CD14-positive monocyte (primary cell): ENCODE data around the gene MAPRE2. TPM values are rescaled to one million over a fixed set of nuclear protein-coding genes. Genes with fewer than 3 reads are reported as not detected.

Experiments used
- DNase-seq, 3 donors: peaks; one replicate each; pipeline ENCODE4 v3.0.0-alpha.2; 2011 to 2022
- H2AFZ ChIP-seq: 2 replicates; pipeline ENCODE4 v1.6.0; 2012; ENCODE audit warnings: mild to moderate bottlenecking, low read depth, low read length, inconsistent platforms; ENCODE audit not compliant: insufficient read depth, poor library complexity, severe bottlenecking
- H3K27ac ChIP-seq, 2 donors: 1 replicate in 1 of 2; 2 replicates in 1 of 2; pipeline ENCODE4 v1.5.1; 2012 to 2013; ENCODE audit warnings: low read length in 2 of 2, control low read depth in 1 of 2, inconsistent platforms in 1 of 2, low read depth in 1 of 2, mild to moderate bottlenecking in 1 of 2
- H3K27me3 ChIP-seq, 2 donors: one replicate each; pipeline versions ENCODE4 v1.6.0 to v1.6.1; 2011 to 2013; ENCODE audit warnings: low read length in 2 of 2; ENCODE audit not compliant: control insufficient read depth in 2 of 2, insufficient read depth in 2 of 2
- H3K36me3 ChIP-seq, 2 donors: replicated peaks in 1 of 2; 1 replicate in 1 of 2; 2 replicates in 1 of 2; pipeline versions ENCODE4 v1.5.1 to v1.6.1; 2012 to 2013; ENCODE audit warnings: low read length in 2 of 2, control low read depth in 1 of 2, inconsistent platforms in 1 of 2, mild to moderate bottlenecking in 1 of 2; ENCODE audit not compliant: insufficient read depth in 2 of 2, control insufficient read depth in 1 of 2
- H3K4me1 ChIP-seq, 2 donors: 1 replicate in 1 of 2; 2 replicates in 1 of 2; pipeline versions ENCODE4 v1.5.1 to v1.6.1; 2012 to 2013; ENCODE audit warnings: low read length in 2 of 2, control low read depth in 1 of 2, inconsistent platforms in 1 of 2, mild to moderate bottlenecking in 1 of 2, moderate library complexity in 1 of 2; ENCODE audit not compliant: insufficient read depth in 2 of 2, control insufficient read depth in 1 of 2
- H3K4me2 ChIP-seq: replicated peaks from 2 replicates; pipeline ENCODE3; 2012; ENCODE audit warnings: low read length, moderate library complexity, mild to moderate bottlenecking; ENCODE audit not compliant: poor library complexity, severe bottlenecking; ENCODE audit errors: extremely low read depth
- H3K4me3 ChIP-seq, 3 experiments: fragments of 200-600 bp in 1 of 3; sonication (generic) in 1 of 3; replicated peaks in 1 of 3; 1 replicate in 2 of 3; 2 replicates in 1 of 3; pipeline ENCODE4 v1.5.1; 2011 to 2013; ENCODE audit warnings: low read length in 3 of 3, mild to moderate bottlenecking in 3 of 3, control low read depth in 2 of 3, low read depth in 2 of 3, inconsistent platforms in 1 of 3, moderate library complexity in 1 of 3
- H3K79me2 ChIP-seq: 2 replicates; pipeline ENCODE4 v1.6.0; 2012; ENCODE audit warnings: mild to moderate bottlenecking, control low read depth, inconsistent platforms, low read length, moderate library complexity; ENCODE audit not compliant: insufficient read depth
- H3K9ac ChIP-seq: 2 replicates; pipeline ENCODE4 v1.6.0; 2017; ENCODE audit warnings: low read length, mild to moderate bottlenecking; ENCODE audit not compliant: insufficient read depth, poor library complexity, severe bottlenecking
- H3K9me3 ChIP-seq, 2 donors: replicated peaks in 1 of 2; 1 replicate in 1 of 2; 2 replicates in 1 of 2; pipeline versions ENCODE4 v1.5.1 to v1.6.1; 2012 to 2013; ENCODE audit warnings: low read length in 2 of 2, control low read depth in 1 of 2; ENCODE audit not compliant: control insufficient read depth in 1 of 2, insufficient read depth in 1 of 2
- H4K20me1 ChIP-seq: 2 replicates; pipeline ENCODE4 v1.6.0; 2012; ENCODE audit warnings: mild to moderate bottlenecking, low read length, control low read depth, moderate library complexity; ENCODE audit not compliant: insufficient read depth
- H3K27ac Mint-ChIP-seq, 7 donors: one replicate each; pipeline ENCODE4 v1.8.0; 2020; ENCODE audit warnings: mild to moderate bottlenecking in 7 of 7, mixed read lengths in 7 of 7, moderate library complexity in 6 of 7, inconsistent platforms in 2 of 7
- H3K27me3 Mint-ChIP-seq, 3 donors: one replicate each; pipeline ENCODE4 v1.8.0; 2021 to 2022; ENCODE audit warnings: low read depth in 3 of 3, mild to moderate bottlenecking in 3 of 3, mixed read lengths in 3 of 3, moderate library complexity in 3 of 3, inconsistent platforms in 1 of 3
- H3K36me3 Mint-ChIP-seq, 2 donors: one replicate each; pipeline ENCODE4 v1.8.0; 2020; ENCODE audit warnings: mixed read lengths in 2 of 2, inconsistent platforms in 1 of 2, mild to moderate bottlenecking in 1 of 2
- H3K4me1 Mint-ChIP-seq: one replicate; pipeline ENCODE4 v1.8.0; 2020; ENCODE audit warnings: mild to moderate bottlenecking, mixed read lengths
- H3K4me3 Mint-ChIP-seq, 2 donors: one replicate each; pipeline ENCODE4 v1.8.0; 2020; ENCODE audit warnings: mild to moderate bottlenecking in 2 of 2, mixed read lengths in 2 of 2, moderate library complexity in 1 of 2
- H3K9me3 Mint-ChIP-seq, 7 donors: one replicate each; pipeline ENCODE4 v1.8.0; 2020 to 2022; ENCODE audit warnings: mixed read lengths in 7 of 7, mild to moderate bottlenecking in 6 of 7, moderate library complexity in 6 of 7, inconsistent platforms in 2 of 7
- WGBS: methylation state at CpG from one replicate; pipeline ENCODE4 v1.1.5; 2013; ENCODE audit warnings: missing lambda C conversion rate; ENCODE audit not compliant: insufficient coverage; 5-methylcytosine and 5-hydroxymethylcytosine counted together
- intact Hi-C, 2 donors: fragments of 100-400 bp; cut with micrococcal nuclease; formaldehyde crosslinking; loops; one replicate each; pipeline versions ENCODE4 v1.15.0 to v1.15.1; 2023
- polyA plus RNA-seq, 3 donors: library from polyadenylated mRNA; depleted of rRNA in 1 of 3; unstranded in 2 of 3; stranded (reverse) in 1 of 3; fragments of 300-500 nt in 2 of 3; fragments of >200 nt in 1 of 3; fragmentation: Illumina TruSeq in 2 of 3; gene quantifications; 1 replicate in 2 of 3; 2 replicates in 1 of 3; pipeline ENCODE4 v1.2.3, GENCODE V29; 2012 to 2021
- TF ChIP-seq, protein P1 (sequence below): fragments of 200-600 bp; IDR thresholded peaks from one replicate; pipeline ENCODE4 v1.8.0; 2022; ENCODE audit warnings: antibody characterized with exemption, mild to moderate bottlenecking

The MAPRE2 gene
- polyA plus RNA-seq, 3 donors, result 22.0 to 48.1 (median 37.1) TPM

GRCh38 chr18:35161934-35162333 is 120.7 kb downstream of the MAPRE2 start:
- H3K9ac ChIP-seq, result no peak overlapping the region
- H2AFZ ChIP-seq, result no peak overlapping the region
- no peak overlapping the region for H3K27ac ChIP-seq
- no peaks in the 10 kb centered on the region for H3K9me3 Mint-ChIP-seq
- no peaks in the 10 kb centered on the region for H3K27me3 ChIP-seq
- no peak overlapping the region for H3K27ac Mint-ChIP-seq
- H3K4me3 ChIP-seq, result no peak overlapping the region
- H3K4me3 Mint-ChIP-seq, result no peak overlapping the region
- H3K4me1 ChIP-seq, result peaks cover 10 to 13% of the 10 kb centered on the region in 2 donors
- no peaks in the 10 kb centered on the region for H3K36me3 Mint-ChIP-seq
- H3K4me1 Mint-ChIP-seq, result peaks cover 15% of the 10 kb centered on the region
- H4K20me1 ChIP-seq, result no peaks in the 10 kb centered on the region
- no peaks in the 10 kb centered on the region for H3K36me3 ChIP-seq
- no peaks in the 10 kb centered on the region for H3K79me2 ChIP-seq
- H3K27me3 Mint-ChIP-seq, result peaks cover 1 to 10% (median 1%) of the 10 kb centered on the region in 3 donors
- H3K9me3 ChIP-seq, result no peaks in the 10 kb centered on the region
- TF ChIP-seq, protein P1, sequence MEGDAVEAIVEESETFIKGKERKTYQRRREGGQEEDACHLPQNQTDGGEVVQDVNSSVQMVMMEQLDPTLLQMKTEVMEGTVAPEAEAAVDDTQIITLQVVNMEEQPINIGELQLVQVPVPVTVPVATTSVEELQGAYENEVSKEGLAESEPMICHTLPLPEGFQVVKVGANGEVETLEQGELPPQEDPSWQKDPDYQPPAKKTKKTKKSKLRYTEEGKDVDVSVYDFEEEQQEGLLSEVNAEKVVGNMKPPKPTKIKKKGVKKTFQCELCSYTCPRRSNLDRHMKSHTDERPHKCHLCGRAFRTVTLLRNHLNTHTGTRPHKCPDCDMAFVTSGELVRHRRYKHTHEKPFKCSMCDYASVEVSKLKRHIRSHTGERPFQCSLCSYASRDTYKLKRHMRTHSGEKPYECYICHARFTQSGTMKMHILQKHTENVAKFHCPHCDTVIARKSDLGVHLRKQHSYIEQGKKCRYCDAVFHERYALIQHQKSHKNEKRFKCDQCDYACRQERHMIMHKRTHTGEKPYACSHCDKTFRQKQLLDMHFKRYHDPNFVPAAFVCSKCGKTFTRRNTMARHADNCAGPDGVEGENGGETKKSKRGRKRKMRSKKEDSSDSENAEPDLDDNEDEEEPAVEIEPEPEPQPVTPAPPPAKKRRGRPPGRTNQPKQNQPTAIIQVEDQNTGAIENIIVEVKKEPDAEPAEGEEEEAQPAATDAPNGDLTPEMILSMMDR, result no peak
- no peak for DNase-seq
- no peak overlapping the region for H3K4me2 ChIP-seq
- WGBS, result 88% methylated on average over 3 of the region's 3 CpGs
- intact Hi-C loops, result no loop called here

GRCh38 chr18:35163014-35163539 is 121.9 kb downstream of the MAPRE2 start:
- DNase-seq, result no peak
- Histone ChIP-seq H2AFZ (no peak overlapping the region), H3K9me3 (no peaks in the 10 kb centered on the region), H3K27ac (no peak overlapping the region), H3K4me2 (no peak overlapping the region), H4K20me1 (no peaks in the 10 kb centered on the region), H3K4me1 (peaks cover 10 to 13% of the 10 kb centered on the region in 2 donors), H3K79me2 (no peaks in the 10 kb centered on the region), H3K9ac (no peak overlapping the region), H3K36me3 (no peaks in the 10 kb centered on the region), H3K27me3 (no peaks in the 10 kb centered on the region), H3K4me3 (no peak overlapping the region)
- Mint-ChIP-seq H3K27ac (peak overlapping the region in 1 of 7 donors; percentile 12), H3K9me3 (no peaks in the 10 kb centered on the region), H3K27me3 (peaks cover 0 to 2% (median 1%) of the 10 kb centered on the region in 3 donors), H3K36me3 (no peaks in the 10 kb centered on the region), H3K4me3 (no peak overlapping the region), H3K4me1 (peaks cover 14% of the 10 kb centered on the region)
- intact Hi-C loops, result no loop called here
- TF ChIP-seq, protein P1, result no peak
